ENCODE results near the gene GABBR2. TPM values are rescaled to one million over a fixed set of nuclear protein-coding genes. Genes with fewer than 3 reads are reported as not detected.

The GABBR2 gene
- polyA plus RNA-seq, 1 donor = 0.69 TPM

DNA sequence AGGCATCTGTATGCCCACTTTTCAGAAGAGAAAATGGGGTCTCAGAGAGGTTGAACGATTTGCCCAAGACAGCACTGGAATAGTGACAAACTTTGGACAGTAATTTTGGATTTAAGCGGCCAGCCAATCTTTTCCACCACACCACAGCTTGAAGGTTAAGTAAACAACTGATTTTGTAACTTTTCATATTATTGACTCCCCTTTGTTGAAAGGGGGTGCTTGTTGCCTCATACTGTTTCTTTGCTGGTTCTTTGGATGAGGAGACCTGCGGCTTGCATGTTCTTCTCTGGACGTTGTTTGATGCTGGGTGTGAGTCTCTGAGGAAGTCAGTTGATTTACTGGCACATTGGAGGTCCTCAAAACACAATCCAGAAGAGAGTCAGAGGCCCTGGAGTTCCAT, 11.7 kb upstream of the GABBR2 start:
- Histone ChIP-seq H3K36me3 (ENCODE audit: control insufficient read depth, insufficient read depth, low read length) (no peaks in the 10 kb centered on the region), H3K4me1 (ENCODE audit: control insufficient read depth, insufficient read depth, low read length) (no peaks in the 10 kb centered on the region), H3K4me3 (ENCODE audit: low read length) (no peak overlapping the region), H3K9me3 (ENCODE audit: control insufficient read depth, low read depth, low read length) (no peaks in the 10 kb centered on the region), H3K27me3 (ENCODE audit: control insufficient read depth, insufficient read depth, low read length) (peaks cover 10% of the 10 kb centered on the region), H3K27ac (ENCODE audit: low read length) (no peak overlapping the region)
- WGBS (ENCODE audit: insufficient coverage, low lambda C conversion rate) = 100% methylated on average over 1 of the region's 4 CpGs
- no peak for DNase-seq

DNA sequence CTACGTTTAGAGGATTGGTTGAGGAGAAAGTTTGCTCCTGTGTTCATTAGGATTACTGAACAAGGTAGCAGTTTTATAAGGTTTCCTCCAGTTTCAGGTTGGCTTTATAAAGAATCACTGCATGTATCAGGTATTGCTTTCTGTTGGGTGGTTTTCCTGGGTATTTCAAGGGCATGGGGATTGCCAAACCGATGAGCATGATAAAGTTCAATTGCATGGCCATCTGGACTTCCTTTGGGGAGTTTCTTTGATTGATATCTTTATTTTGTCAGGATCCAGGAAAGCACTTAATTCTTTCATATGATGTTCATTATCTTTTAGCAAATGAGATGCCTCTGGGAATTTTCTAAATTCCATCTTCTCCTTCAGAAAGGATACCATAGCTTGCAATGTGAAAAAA, 10.3 kb upstream of the GABBR2 start:
- DNase-seq = no peak
- Histone ChIP-seq H3K4me1 (ENCODE audit: control insufficient read depth, insufficient read depth, low read length) (no peaks in the 10 kb centered on the region), H3K27me3 (ENCODE audit: control insufficient read depth, insufficient read depth, low read length) (peaks cover 8% of the 10 kb centered on the region), H3K9me3 (ENCODE audit: control insufficient read depth, low read depth, low read length) (no peaks in the 10 kb centered on the region), H3K4me3 (ENCODE audit: low read length) (no peak overlapping the region), H3K36me3 (ENCODE audit: control insufficient read depth, insufficient read depth, low read length) (no peaks in the 10 kb centered on the region), H3K27ac (ENCODE audit: low read length) (no peak overlapping the region)
- WGBS (ENCODE audit: insufficient coverage, low lambda C conversion rate) = no CpG with 5 or more reads among the region's 2 CpGs

- Histone ChIP-seq H3K4me1 (ENCODE audit: control insufficient read depth, insufficient read depth, low read length) (no peaks in the 10 kb centered on the region), H3K27me3 (ENCODE audit: control insufficient read depth, insufficient read depth, low read length) (peaks cover 30% of the 10 kb centered on the region), H3K36me3 (ENCODE audit: control insufficient read depth, insufficient read depth, low read length) (no peaks in the 10 kb centered on the region), H3K9me3 (ENCODE audit: control insufficient read depth, low read depth, low read length) (no peaks in the 10 kb centered on the region), H3K27ac (ENCODE audit: low read length) (no peak overlapping the region), H3K4me3 (ENCODE audit: low read length) (no peak overlapping the region)
- no CpG with 5 or more reads among the region's 1 CpG for WGBS (ENCODE audit: insufficient coverage, low lambda C conversion rate)
- DNase-seq = no peak
Measured at GRCh38 chr9:98714833-98715232, 6.1 kb upstream of the GABBR2 start.

- Histone ChIP-seq H3K4me3 (ENCODE audit: low read length) (no peak overlapping the region), H3K36me3 (ENCODE audit: control insufficient read depth, insufficient read depth, low read length) (no peaks in the 10 kb centered on the region), H3K27me3 (ENCODE audit: control insufficient read depth, insufficient read depth, low read length) (peaks cover 41% of the 10 kb centered on the region), H3K27ac (ENCODE audit: low read length) (no peak overlapping the region), H3K4me1 (ENCODE audit: control insufficient read depth, insufficient read depth, low read length) (peaks cover 3% of the 10 kb centered on the region), H3K9me3 (ENCODE audit: control insufficient read depth, low read depth, low read length) (no peaks in the 10 kb centered on the region)
- DNase-seq = no peak
Measured at GRCh38 chr9:98712987-98713386, 4.3 kb upstream of the GABBR2 start.

GRCh38 chr9:98709968-98710965, 1.5 kb upstream of the GABBR2 start:
- WGBS (ENCODE audit: insufficient coverage, low lambda C conversion rate) = no CpG with 5 or more reads among the region's 14 CpGs
- DNase-seq = peak in 1 of 2 donors; percentile 20
- Histone ChIP-seq H3K36me3 (ENCODE audit: control insufficient read depth, insufficient read depth, low read length) (no peaks in the 10 kb centered on the region), H3K4me1 (ENCODE audit: control insufficient read depth, insufficient read depth, low read length) (peaks cover 6% of the 10 kb centered on the region), H3K27me3 (ENCODE audit: control insufficient read depth, insufficient read depth, low read length) (peaks cover 58% of the 10 kb centered on the region), H3K27ac (ENCODE audit: low read length) (no peak overlapping the region), H3K9me3 (ENCODE audit: control insufficient read depth, low read depth, low read length) (peaks cover 8% of the 10 kb centered on the region), H3K4me3 (ENCODE audit: low read length) (no peak overlapping the region)

DNA sequence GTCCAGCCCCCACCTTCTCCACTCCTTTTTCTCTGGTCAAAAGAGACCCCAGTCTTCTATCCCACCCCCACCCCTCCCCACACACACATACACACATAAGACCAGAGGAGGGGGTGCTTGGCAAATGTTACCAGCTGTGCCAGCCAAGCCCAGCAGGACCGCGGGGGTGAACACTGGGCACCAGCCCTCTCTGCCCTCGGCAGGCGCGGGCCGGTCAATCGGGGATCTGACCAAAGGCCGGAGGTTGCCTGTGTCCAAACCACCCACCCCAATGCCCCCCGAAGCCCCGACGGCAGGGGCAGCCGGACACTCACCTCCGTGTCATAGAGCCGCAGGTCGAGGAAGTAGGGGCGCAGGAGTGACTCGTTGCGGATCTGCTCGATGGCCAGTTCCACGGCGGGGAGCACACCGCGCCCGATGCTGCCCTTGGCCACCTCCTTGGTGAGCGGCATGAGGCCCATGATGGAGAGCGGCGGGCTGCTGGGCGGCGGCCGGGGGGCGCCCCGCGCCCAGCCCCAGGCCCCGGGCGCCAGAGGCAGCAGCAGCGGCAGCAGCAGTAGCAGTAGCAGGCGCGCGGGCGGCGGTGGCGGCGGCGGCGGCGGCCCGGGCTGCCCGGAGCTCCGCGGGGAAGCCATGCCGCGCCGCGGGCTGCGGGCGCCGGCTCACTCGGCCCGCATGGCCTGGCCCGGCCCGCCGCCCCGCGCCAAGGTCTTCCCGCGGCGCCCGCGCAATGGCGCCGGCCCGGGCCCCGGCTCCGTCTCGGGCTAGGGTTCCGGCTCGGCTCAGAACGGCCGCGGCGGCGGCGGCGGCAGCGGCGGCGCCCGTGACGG, 417 bp downstream of the GABBR2 start:
- Histone ChIP-seq H3K36me3 (ENCODE audit: control insufficient read depth, insufficient read depth, low read length) (no peaks in the 10 kb centered on the region), H3K9me3 (ENCODE audit: control insufficient read depth, low read depth, low read length) (peaks cover 8% of the 10 kb centered on the region), H3K27ac (ENCODE audit: low read length) (no peak overlapping the region), H3K27me3 (ENCODE audit: control insufficient read depth, insufficient read depth, low read length) (peaks cover 61% of the 10 kb centered on the region), H3K4me3 (ENCODE audit: low read length) (no peak overlapping the region), H3K4me1 (ENCODE audit: control insufficient read depth, insufficient read depth, low read length) (peaks cover 6% of the 10 kb centered on the region)
- WGBS (ENCODE audit: insufficient coverage, low lambda C conversion rate) = no CpG with 5 or more reads among the region's 89 CpGs
- DNase-seq = peak in 1 of 2 donors; percentile 15

DNA sequence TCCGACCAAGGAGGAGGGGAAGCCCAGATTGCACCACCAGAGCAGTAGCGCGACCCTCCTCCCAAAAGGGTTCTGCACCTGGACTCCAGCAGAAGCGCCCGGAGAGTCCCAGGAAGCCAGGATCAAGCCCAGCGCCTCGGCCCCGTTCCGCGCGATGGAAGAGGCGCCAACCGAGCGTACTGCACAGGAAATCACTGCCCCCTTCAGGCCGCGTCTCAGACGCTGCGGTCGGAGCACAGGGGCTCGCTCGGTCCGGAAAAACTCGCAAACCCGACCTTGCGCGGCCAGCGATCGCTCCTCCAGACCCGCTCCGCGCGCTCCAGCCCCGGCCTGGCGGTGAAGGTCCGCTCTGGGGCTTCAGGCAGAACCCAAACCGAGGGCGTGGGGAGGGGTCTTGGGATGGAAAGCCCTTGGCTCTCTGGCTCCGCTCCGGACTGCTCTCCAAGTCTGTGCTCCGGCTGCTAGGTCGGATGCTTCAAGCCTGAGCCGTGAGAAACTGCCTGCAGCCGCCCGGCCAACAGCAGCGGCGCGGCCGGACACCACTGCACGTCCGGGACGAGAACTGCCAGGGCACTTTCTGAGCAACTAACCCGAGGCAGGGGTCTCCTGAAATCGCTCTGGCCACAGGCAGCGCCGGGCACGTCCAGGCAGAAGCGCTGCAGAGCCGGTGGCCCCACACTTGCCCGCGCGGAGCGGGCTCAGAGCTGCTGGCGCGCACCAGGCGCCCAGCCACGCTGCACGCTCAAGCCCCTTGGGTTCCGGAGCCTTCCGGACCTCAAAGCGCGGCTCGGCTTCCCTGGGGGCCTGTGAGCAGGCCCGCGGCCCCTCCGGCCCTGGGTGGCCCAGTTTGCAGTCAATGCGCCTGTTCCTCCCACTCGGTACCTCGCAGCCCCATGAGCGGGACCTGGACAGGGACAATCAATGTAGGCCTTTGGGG, 1.3 kb downstream of the GABBR2 start:
- Histone ChIP-seq H3K9me3 (ENCODE audit: control insufficient read depth, low read depth, low read length) (peaks cover 8% of the 10 kb centered on the region), H3K4me3 (ENCODE audit: low read length) (peak overlapping the region; percentile 19), H3K27me3 (ENCODE audit: control insufficient read depth, insufficient read depth, low read length) (peaks cover 61% of the 10 kb centered on the region), H3K27ac (ENCODE audit: low read length) (no peak overlapping the region), H3K36me3 (ENCODE audit: control insufficient read depth, insufficient read depth, low read length) (no peaks in the 10 kb centered on the region), H3K4me1 (ENCODE audit: control insufficient read depth, insufficient read depth, low read length) (peaks cover 11% of the 10 kb centered on the region)
- no CpG with 5 or more reads among the region's 79 CpGs for WGBS (ENCODE audit: insufficient coverage, low lambda C conversion rate)
- peak; percentile 76 to 78 for DNase-seq

DNA sequence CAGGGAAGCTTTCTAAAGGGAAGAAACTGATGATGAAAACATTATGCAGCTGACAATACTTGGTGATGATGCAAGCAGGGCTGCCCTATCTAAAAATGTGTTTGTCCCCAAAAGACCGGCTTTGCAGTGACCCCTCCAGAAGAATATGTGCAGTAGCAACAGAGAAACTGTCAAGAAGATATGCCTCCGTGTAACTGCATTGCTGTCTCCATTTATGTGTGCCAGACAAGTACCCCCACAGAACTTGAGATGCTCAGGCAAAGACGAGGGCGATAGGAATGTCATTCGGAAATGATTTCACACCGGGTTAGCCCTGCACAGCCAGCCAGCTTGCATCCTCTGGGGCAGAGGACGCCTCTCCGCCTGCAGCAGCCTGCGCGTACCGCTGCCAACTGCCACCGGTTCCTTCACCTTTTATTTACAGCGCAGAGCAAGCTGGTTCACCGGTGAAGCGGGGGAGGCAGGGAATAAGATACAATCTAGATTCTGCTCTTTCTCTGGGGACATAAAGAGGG, 2.0 kb downstream of the GABBR2 start:
- Histone ChIP-seq H3K27ac (ENCODE audit: low read length) (no peak overlapping the region), H3K36me3 (ENCODE audit: control insufficient read depth, insufficient read depth, low read length) (no peaks in the 10 kb centered on the region), H3K27me3 (ENCODE audit: control insufficient read depth, insufficient read depth, low read length) (peaks cover 56% of the 10 kb centered on the region), H3K4me3 (ENCODE audit: low read length) (no peak overlapping the region), H3K4me1 (ENCODE audit: control insufficient read depth, insufficient read depth, low read length) (peaks cover 17% of the 10 kb centered on the region), H3K9me3 (ENCODE audit: control insufficient read depth, low read depth, low read length) (peaks cover 8% of the 10 kb centered on the region)
- DNase-seq = no peak
- no CpG with 5 or more reads among the region's 15 CpGs for WGBS (ENCODE audit: insufficient coverage, low lambda C conversion rate)

DNA sequence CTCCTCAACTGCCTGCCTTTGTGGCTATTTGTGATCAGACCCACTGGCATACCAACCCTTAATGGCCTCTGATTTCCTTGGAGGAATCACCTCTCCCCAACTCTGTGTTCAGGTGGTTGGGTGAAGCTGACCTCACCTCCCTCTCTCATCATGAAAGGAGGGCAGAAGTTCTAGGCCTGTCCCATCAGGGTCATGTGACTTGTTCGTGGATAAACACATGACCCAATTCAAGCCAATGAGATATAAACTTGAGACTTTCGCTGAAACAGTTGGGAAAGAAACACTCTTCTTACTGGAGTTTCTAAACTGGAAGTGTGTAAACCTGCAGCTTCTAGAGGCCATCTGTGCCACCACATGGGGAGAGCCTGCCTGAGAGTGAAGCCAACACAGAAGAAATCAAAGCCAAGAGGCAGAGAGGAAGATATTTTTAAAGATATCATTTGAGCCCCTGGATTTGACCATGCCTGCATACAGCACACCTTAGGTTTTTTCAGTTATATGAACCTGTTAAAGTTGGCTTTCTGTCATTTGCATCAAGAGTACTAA, 5.8 kb downstream of the GABBR2 start:
- WGBS (ENCODE audit: insufficient coverage, low lambda C conversion rate) = no CpG with 5 or more reads among the region's 2 CpGs
- DNase-seq = peak in 1 of 2 donors; percentile 6
- no peak overlapping the region for H3K4me3 ChIP-seq (ENCODE audit: low read length)
- peaks cover 27% of the 10 kb centered on the region for H3K27me3 ChIP-seq (ENCODE audit: control insufficient read depth, insufficient read depth, low read length)
- H3K9me3 ChIP-seq (ENCODE audit: control insufficient read depth, low read depth, low read length) = peaks cover 8% of the 10 kb centered on the region
- peaks cover 13% of the 10 kb centered on the region for H3K4me1 ChIP-seq (ENCODE audit: control insufficient read depth, insufficient read depth, low read length)
- no peak overlapping the region for H3K27ac ChIP-seq (ENCODE audit: low read length)
- H3K36me3 ChIP-seq (ENCODE audit: control insufficient read depth, insufficient read depth, low read length) = no peaks in the 10 kb centered on the region
